Measurements from ENCODE around the gene LYRM9.

LYRM9 gene

DNA sequence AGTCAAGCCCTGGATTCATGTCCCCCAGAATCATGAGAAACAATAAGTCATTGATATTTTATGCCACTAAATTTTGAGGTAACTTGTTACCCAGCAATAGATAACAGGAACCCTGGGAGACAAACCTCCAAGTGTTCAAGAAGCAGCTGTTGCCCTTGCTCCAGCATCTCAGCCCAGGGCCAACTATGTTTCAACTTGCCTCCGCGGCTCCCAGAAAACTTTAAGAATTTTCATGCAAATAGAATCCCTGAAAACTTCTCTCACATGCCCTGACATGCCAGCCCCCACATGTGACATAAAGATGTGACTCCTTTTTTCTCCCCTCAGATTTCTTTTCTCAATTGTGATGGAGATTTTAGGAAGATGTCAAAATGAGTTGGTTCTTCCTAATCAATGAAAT lies 22.8 kb downstream of the LYRM9 start:
- TF ChIP-seq, protein P1, sequence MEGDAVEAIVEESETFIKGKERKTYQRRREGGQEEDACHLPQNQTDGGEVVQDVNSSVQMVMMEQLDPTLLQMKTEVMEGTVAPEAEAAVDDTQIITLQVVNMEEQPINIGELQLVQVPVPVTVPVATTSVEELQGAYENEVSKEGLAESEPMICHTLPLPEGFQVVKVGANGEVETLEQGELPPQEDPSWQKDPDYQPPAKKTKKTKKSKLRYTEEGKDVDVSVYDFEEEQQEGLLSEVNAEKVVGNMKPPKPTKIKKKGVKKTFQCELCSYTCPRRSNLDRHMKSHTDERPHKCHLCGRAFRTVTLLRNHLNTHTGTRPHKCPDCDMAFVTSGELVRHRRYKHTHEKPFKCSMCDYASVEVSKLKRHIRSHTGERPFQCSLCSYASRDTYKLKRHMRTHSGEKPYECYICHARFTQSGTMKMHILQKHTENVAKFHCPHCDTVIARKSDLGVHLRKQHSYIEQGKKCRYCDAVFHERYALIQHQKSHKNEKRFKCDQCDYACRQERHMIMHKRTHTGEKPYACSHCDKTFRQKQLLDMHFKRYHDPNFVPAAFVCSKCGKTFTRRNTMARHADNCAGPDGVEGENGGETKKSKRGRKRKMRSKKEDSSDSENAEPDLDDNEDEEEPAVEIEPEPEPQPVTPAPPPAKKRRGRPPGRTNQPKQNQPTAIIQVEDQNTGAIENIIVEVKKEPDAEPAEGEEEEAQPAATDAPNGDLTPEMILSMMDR (IDR thresholded peaks at IDR 0.05) = no peak
- Histone ChIP-seq H3K27ac (no peak overlapping the region), H3K9me3 (no peaks in the 10 kb centered on the region), H3K36me3 (no peaks in the 10 kb centered on the region), H3K27me3 (no peaks in the 10 kb centered on the region), H3K4me1 (ENCODE audit: control insufficient read depth in 1 of 2, insufficient read depth in 1 of 2, low read depth in 1 of 2, low read length in 1 of 2) (no peaks in the 10 kb centered on the region), H3K4me3 (ENCODE audit: low read depth in 1 of 2, low read length in 1 of 2) (no peak overlapping the region)

DNA sequence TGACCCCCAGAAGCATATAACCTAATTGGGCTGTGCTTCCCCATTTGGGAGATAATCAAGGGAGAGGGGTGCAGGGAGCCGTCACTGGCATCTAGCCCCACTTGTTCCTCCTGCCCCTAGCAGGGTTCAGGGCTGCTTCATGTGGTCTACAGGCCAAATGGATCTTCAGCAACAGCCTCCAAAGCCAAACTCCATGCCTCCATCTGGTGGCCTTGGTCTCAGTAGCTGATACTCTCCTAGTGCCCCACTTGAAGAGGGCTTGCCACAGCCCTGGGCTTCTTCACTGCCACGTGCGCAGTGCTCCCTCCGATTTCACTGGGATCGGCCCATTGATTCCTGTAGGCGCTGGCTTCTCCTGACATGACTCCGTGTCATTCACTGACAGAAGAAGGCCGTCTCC lies 24.6 kb downstream of the LYRM9 start:
- no peaks in the 10 kb centered on the region for H3K36me3 ChIP-seq
- no peak overlapping the region for H3K4me3 ChIP-seq (ENCODE audit: low read depth in 1 of 2, low read length in 1 of 2)
- no peaks in the 10 kb centered on the region for H3K4me1 ChIP-seq (ENCODE audit: control insufficient read depth in 1 of 2, insufficient read depth in 1 of 2, low read depth in 1 of 2, low read length in 1 of 2)
- H3K27me3 ChIP-seq = no peaks in the 10 kb centered on the region
- no peaks in the 10 kb centered on the region for H3K9me3 ChIP-seq
- H3K27ac ChIP-seq = no peak overlapping the region
- TF ChIP-seq, protein P1 (IDR thresholded peaks at IDR 0.05) = no peak

DNA sequence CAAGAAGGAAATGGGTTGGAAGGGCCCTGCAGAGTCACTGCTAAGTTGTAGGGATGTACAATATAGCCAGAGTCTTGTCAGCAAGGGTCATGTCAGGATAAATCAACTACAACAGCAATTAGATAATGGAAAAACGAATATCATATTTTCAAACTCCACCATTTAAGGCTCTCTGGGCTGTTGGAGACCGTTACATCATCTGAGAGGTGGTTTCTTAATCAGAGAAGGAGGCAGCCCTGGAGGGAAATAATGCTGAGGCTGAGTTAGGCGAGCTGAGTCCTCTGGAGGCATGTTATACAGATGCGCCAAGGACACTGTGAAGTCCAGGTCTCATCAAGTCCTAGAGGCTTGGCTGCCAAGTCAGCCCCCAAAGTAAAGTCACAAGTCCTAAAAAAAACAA lies 30.3 kb downstream of the LYRM9 start:
- TF ChIP-seq, protein P1 (IDR thresholded peaks at IDR 0.05) = no peak
- Histone ChIP-seq H3K4me3 (ENCODE audit: low read depth in 1 of 2, low read length in 1 of 2) (no peak overlapping the region), H3K4me1 (ENCODE audit: control insufficient read depth in 1 of 2, insufficient read depth in 1 of 2, low read depth in 1 of 2, low read length in 1 of 2) (no peaks in the 10 kb centered on the region), H3K9me3 (no peaks in the 10 kb centered on the region), H3K27me3 (no peaks in the 10 kb centered on the region), H3K27ac (no peak overlapping the region), H3K36me3 (no peaks in the 10 kb centered on the region)

DNA sequence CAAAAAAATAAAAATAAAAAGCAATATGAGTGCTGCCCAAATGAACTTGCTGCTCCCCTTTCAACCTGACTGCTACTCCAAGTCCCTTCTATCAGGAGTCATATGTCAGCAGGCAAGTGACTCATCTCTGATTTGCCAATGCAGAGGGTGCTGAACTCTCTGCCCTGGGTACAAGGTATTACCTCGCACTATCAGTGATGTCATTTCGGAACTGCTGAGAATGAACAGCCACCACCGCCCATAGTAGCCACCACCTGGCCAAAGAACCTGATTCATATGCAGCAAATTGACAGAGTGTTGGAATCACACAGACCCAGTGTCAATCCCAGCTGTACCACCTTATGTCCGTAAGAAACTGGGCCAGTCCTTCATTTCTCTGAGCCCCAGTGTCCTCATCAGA lies 31.2 kb downstream of the LYRM9 start:
- TF ChIP-seq, protein P1 (IDR thresholded peaks at IDR 0.05) = no peak
- no peaks in the 10 kb centered on the region for H3K9me3 ChIP-seq
- H3K4me3 ChIP-seq (ENCODE audit: low read depth in 1 of 2, low read length in 1 of 2) = no peak overlapping the region
- no peaks in the 10 kb centered on the region for H3K27me3 ChIP-seq
- H3K4me1 ChIP-seq (ENCODE audit: control insufficient read depth in 1 of 2, insufficient read depth in 1 of 2, low read depth in 1 of 2, low read length in 1 of 2) = no peaks in the 10 kb centered on the region
- no peak overlapping the region for H3K27ac ChIP-seq
- H3K36me3 ChIP-seq = no peaks in the 10 kb centered on the region

DNA sequence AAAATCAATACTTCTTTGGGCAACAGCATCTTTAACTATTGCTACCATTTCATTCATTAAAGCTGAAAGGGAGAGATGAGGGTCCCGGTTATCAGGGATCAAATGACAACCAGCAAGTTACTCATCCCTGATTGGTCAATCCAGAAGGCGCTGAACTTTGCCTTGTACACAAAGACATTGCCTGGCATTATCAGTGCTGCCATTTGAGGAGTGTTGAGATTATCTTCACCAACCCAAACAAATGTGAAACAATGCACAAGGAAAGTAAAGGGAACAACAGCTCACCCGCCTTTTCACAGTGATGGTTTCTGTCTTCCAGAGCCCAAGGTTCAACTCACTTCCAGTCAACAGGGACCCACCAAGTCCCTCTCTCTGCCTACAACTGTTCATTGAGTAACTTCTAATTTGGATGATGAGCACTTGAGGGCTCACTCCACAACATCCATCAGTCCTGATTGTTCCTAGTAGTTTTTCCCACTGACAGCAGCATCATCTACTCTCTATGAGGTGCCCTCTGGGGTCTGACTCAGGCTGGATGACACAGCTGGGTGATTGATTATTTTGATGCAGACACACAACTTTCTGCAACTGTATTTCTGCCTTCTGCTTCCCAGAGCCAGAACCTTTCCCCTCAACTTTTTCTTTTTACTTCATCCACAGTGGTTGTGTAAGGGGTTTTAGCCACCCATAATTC lies 32.0 kb downstream of the LYRM9 start:
- no peaks in the 10 kb centered on the region for H3K36me3 ChIP-seq
- TF ChIP-seq, protein P1 (IDR thresholded peaks at IDR 0.05) = no peak
- H3K9me3 ChIP-seq = no peaks in the 10 kb centered on the region
- no peak overlapping the region for H3K4me3 ChIP-seq (ENCODE audit: low read depth in 1 of 2, low read length in 1 of 2)
- no peaks in the 10 kb centered on the region for H3K4me1 ChIP-seq (ENCODE audit: control insufficient read depth in 1 of 2, insufficient read depth in 1 of 2, low read depth in 1 of 2, low read length in 1 of 2)
- H3K27ac ChIP-seq = no peak overlapping the region
- no peaks in the 10 kb centered on the region for H3K27me3 ChIP-seq
